CD4-positive, alpha-beta T cell treated with Interleukin-6 for 4 hours (primary cell): ENCODE data around the gene PLBD2.

Experiments used
- DNase-seq: peaks from one replicate; pipeline ENCODE4 v3.0.0-alpha.2; 2020; ENCODE audit warnings: mixed read lengths

The PLBD2 gene

GRCh38 chr12:113358381-113359132 lies at the start of gene PLBD2:
TSS of gene PLBD2 (plus strand) at chr12:113358587. CDS start at chr12:113358601, 14 bp downstream.
- DNase-seq: peak; percentile 97

- no peak for DNase-seq
These were observed 47.9 kb upstream of the PLBD2 start for GRCh38 chr12:113310489-113310888.

- no peak for DNase-seq
These were observed 44.3 kb upstream of the PLBD2 start for GRCh38 chr12:113314121-113314529.

- DNase-seq: no peak
These were observed 43.0 kb upstream of the PLBD2 start for GRCh38 chr12:113315358-113315757.

GRCh38 chr12:113316155-113316554 lies 42.2 kb upstream of the PLBD2 start:
- DNase-seq: no peak

- DNase-seq: no peak
These were observed 41.3 kb upstream of the PLBD2 start for GRCh38 chr12:113317122-113317521.

GRCh38 chr12:113318046-113318656 lies 40.2 kb upstream of the PLBD2 start:
- no peak for DNase-seq

- no peak for DNase-seq
These were observed 39.3 kb upstream of the PLBD2 start for GRCh38 chr12:113318900-113319628.

GRCh38 chr12:113320401-113320800 lies 38.0 kb upstream of the PLBD2 start:
- DNase-seq: no peak

GRCh38 chr12:113322343-113322742 lies 36.0 kb upstream of the PLBD2 start:
- no peak for DNase-seq

- DNase-seq: no peak
These were observed 32.5 kb upstream of the PLBD2 start for GRCh38 chr12:113325916-113326315.

GRCh38 chr12:113326775-113327395 lies 31.5 kb upstream of the PLBD2 start:
- DNase-seq: no peak

- no peak for DNase-seq
These were observed 30.0 kb upstream of the PLBD2 start for GRCh38 chr12:113328368-113328889.

GRCh38 chr12:113329022-113329790 lies 29.2 kb upstream of the PLBD2 start:
- DNase-seq: no peak

GRCh38 chr12:113329791-113330417 lies 28.5 kb upstream of the PLBD2 start:
- no peak for DNase-seq

GRCh38 chr12:113330505-113330904 lies 27.9 kb upstream of the PLBD2 start:
- no peak for DNase-seq

- no peak for DNase-seq
These were observed 25.5 kb upstream of the PLBD2 start for GRCh38 chr12:113332688-113333417.

- no peak for DNase-seq
These were observed 25.0 kb upstream of the PLBD2 start for GRCh38 chr12:113333418-113333750.

- peak; percentile 43 for DNase-seq
These were observed 24.3 kb upstream of the PLBD2 start for GRCh38 chr12:113333877-113334785.
